NCI-H460 (cell line): Measurements from ENCODE around the gene SAP30L. TPM values are rescaled to one million over a fixed set of nuclear protein-coding genes. Genes with fewer than 3 reads are reported as not detected.

Experiments
- DNase-seq: peaks from one replicate; pipeline ENCODE4 v3.0.0-alpha.2; 2016; ENCODE audit warnings: low read depth; ENCODE audit errors: extremely low read depth
- total RNA-seq: library from RNA; depleted of rRNA; stranded (reverse); fragments of >200 nt; shearing (Covaris generic); gene quantifications from 2 replicates; pipeline ENCODE4 v1.2.3, GENCODE V29; 2014

The SAP30L gene
- total RNA-seq, 1 experiment from 2014 or later: 27.2 TPM

DNA sequence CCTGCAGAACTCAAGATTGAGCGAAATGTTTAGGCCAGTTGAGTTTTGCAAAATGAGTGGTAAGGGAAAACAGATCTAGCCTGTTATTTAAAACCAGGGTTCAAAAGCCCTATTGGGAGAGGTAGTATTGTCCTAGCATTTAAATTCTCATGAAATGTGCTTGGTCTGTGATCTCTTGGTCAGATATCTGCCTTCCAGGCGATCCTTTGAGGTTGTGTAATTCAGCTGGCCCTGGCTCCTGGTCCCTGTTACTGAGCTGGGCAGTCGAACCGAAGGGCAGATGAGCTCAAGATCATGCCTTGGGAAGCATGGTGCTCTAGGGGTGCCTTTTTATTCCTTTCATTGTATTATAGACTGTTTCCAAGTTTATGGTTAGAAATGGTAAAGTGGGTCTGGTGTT, 14.4 kb downstream of the SAP30L start:
- no peak for DNase-seq

DNA sequence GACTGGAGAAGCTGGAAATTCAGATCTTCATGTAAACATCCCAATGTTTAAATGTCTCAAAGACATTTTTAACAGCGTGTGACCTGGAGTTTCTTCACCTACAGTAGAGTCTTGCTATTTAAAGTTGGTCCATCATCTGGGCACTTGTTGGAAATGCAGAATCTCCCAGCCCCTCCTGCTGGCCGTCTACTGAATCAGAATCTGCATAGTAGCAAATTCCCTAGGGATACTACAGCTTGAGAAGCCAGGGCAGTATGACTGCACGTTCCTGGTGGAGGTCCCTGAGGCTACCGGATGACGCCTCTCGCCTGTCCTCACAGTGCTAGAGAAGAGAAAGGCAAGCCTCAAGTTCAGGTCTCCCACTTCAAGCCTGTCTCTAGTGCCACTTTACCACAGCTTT, 15.7 kb downstream of the SAP30L start:
- no peak for DNase-seq

DNA sequence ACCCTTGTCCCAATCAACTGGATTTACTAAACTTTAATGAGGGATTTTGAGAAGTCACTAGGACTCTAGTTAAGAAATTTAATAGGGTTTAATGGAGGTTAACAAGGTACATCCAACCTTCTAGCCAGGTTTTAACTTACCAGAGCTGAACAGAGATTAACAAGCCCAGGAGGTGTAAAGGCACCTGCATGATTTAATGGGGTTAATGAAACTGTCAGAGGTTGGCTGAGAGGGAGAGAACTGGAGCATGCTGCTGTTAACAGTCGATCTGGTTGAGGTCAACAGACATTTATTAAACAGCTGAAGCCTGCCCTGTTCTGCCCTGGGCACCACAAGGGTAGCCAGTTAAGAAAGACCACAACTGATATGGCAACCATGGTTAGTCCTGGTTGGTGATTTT, 18.6 kb downstream of the SAP30L start:
- DNase-seq: no peak

GRCh38 chr5:154465169-154465568, 19.4 kb downstream of the SAP30L start:
- no peak for DNase-seq

DNA sequence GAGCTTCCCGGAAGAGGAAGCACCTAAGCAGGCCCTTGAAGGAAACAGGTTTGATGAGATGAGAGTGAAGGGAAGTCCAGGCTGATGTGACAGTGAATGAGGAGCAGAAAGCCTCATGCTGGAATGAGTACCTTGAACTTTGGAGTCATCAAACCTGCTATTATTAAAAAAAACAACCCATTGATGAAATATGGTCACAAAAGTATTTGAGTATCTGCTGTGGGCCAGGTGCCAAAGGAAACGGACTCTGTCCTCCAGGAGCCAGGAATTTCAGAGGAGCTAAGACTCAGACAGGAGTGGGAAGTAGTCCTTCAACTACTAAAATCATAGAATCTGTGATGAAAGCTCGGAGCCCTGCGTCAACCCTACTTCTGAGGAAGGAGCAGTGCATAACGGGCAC, 20.4 kb downstream of the SAP30L start:
- no peak for DNase-seq

DNA sequence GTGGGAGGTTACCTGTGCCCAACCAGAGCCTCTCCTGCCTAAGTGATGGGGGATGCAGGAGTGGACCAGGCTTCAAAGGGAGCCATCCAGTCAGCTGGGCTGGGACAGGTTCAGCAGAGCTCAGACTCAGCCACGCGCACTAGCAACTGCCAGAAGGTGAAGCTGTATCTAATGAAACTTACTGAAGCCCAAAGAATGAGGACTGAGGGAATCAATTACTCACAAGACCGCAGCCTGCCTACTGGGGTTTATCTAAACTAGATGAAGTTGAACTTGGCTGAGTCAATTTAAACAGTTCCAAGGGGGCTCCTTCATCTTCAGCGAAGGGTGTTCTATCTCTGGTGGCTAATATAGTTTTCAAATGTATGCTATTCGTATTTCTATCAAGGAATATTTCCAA, 20.9 kb downstream of the SAP30L start:
- DNase-seq: no peak

DNA sequence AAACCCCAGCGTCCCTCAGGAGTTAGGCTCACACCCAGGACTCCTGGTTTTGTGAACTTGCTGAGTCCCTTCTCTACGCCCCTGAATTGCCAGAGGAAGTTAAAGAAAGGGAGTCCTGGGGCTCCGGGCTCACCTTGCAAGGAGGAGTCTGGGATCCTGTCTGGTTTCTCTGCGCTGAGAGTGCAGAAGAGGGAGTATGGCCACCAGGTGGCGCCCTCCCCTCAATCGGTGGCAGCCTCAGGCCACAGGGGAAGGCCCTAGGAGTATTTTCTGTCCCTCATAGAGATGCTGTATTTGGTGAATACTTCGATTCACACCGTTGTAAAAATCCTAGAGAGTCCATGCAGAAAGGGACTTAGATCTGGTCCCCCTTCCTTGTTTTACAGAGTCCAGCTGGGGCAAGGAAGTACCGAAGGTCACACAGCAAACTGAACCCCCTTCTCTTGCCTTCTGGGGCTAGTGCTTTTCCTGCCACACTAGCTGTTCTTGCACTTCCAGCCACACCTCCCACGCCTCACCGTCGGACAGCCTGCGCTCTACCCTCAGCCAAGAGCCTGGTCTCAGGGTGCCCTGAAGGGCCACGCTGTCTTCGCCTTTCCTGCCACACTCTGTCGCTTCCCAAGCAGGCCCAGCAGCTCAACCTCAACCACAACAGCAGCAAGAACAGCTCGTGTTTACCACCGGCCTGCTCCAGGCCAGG, 22.0 kb downstream of the SAP30L start:
- DNase-seq: peak; percentile 59

DNA sequence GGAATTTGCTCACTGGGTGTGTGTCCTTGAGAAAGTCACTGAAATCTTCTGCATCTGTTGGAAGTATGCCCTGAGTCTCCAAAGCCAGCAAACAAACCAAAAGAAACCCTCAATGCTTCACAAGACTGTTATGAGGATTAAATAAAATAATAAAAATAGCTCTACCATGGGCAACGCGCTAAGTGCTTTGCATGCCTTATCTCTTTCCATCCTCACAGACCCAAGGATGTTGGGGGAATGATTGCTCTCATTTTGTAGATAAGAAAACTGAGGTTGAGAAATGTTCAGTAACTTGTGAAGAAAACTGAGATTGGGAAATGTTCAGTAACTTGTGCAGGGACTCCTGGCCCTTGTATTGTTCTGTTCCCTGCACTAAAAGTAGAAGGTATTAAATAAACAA, 24.3 kb downstream of the SAP30L start:
- no peak for DNase-seq

GRCh38 chr5:154470947-154471870, 25.4 kb downstream of the SAP30L start:
- no peak for DNase-seq

GRCh38 chr5:154472871-154473580, 27.2 kb downstream of the SAP30L start:
- DNase-seq: no peak

DNA sequence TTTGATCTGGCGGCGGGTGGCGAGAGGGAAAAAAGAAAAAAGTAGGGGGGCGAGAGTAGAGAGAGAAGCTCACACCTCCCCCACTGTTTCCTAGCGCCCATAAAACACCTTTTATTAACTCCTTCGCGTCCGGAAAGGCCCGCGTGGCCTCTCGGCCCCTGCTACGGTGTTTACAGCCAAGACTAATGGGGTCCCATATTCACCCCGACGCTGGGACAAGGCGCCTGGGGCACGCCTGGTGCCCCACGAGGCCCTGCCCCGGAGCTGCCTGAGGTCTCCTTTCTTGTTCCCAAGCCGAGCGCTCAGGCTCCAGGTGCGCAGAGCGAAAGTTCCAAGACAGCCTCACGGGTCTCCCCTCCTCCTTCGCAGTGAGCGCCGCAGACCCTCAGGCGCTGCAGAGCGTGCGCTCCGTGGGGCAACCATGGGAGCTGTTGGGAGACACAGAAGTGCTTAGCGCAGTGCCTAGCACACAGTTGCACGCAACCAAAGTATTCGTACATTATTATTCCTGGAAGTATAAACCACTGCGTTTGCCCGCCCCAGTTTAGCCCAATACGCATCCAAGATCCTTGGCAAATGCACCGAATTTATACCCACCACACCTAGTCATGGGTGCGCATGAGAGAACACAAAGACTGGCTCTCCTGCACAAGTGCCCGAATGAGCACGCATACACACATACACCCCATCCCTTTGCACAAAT, 27.9 kb downstream of the SAP30L start:
- DNase-seq: no peak

DNA sequence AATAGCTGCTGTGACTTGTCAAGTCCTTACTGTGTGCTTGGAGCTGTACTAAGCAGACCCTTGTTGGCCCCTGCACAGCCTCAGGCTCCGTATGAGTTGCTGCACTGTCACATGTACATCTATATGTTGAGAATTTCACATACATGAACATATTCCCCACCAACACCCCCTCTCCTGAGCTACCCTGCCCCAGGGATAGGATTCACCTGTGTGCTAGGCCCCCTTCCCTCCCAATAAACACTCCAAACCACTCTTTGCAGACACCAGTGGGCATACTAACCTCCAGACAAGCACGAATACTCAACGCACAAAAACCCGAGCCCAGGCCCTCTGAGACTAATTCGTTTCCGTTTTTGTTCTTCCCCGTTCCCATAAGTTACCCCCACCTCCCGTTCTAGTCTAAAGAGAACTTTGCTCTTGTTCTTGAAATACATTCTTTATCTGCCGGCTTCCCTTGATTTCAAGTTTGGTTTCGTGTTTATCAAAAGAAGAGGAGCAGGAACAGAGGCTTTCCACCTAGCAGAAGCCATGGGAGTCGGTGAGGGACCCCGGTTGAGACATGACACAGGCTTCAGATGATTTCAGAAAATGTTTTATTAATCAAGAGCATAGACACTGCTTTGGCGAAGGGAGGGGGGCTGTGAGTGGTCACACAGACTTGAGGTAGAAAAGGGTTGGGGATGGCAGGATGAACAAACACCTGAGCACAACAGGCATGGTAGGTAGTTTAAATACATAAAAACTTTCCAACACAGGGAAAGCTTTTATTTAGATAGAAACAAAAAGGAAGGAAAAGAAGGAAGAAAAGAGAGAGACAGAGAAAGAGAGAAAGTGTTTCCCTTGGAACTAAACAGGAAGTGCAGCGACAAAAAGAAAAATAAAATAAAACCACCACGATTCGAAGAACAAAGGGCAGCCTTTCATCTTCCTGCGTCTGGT, 28.9 kb downstream of the SAP30L start:
- no peak for DNase-seq

DNA sequence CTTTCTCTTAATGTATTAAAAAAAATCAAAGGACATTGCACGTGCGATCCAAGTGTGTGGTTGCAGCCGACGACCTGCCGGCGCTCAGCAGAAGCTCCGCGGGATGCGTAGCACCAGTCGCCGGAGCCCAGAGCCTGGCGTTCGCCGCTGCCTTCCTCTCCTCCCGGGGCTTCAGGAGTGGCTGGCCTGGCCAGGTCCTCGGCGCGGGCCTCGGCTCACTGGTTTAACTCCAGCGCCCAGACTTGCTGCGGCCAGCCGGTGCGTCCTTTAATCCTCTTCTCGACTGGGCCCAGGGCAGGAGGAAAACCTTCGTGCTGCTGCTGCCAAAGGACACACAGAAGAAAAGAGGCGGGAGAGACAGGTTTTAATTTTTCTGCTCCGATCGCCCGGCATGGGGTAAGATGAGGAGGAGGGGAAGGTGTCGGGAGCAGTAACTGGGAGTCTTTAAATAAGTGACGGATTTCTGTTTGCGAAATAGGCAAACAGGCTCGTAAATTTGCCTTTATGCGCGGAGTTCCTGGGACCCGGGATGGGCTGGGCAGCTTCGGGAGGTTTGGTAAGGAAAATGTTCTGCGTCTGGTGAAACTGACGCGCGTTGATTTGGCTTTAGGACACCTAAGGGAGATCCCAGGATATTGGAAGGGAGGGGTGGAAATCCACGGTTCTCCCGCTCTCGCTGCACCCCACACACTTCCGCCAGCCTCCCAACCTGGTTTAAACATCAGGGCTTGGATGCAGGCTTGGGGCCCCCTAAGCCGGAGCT, 30.0 kb downstream of the SAP30L start:
- no peak for DNase-seq

- DNase-seq: no peak
Measured at GRCh38 chr5:154476354-154477205, 30.8 kb downstream of the SAP30L start.

DNA sequence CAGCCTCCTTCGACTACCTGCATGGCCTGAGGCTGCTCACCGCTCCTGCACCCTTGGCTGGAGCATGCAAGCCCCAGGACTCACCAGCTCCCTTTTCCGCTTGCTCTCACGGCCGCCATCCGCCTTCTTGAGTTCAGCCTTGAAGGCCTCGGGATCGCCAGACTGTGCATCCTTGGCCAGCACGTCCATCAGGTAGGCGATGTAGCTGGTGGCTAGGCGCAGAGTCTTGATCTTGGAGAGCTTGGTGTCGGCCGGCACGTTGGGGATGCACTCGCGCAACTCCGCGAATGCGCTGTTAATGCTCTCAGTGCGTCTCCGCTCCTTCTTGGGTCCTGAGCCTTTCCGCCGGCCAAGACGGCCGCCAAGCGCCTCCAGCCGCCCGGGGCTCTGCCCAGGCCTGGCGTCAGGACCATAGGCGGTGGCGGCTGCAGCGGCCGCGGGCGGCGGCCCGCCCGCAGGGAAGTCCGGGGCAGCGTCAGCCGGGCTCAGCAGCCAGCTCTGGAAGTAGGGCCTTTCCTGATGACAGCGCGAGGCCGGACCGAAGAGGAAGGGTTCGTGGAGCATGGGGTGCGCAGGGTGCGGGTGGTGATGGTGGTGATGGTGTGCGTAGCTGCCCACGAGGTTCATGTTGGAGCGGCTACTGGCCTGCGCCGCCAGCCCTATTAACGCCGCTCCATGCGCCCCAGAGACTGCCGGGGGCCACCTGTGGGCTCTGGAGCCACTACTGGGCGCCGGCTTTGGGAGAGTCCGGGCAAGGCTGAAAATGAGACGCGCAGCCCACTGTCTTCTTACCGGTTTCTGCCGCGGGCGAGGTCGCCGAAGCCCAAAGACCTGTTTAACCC, 31.8 kb downstream of the SAP30L start:
- DNase-seq: no peak

DNA sequence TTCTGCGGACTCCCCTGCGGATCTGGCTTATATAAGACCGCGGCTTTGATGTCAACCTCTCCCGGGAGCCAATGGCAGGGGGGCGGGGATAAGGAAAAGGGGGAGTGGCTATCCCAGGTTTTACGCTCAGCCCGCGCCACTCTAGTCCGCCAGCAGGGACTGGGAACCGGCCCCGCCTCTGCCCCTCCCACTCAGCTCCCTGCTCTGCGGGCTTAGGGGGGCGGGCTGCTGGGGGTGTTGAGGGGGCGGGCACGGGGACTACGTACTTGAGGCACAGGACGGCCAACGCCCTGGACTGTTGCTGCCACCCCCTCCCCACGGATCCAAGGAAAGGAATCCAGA, 32.4 kb downstream of the SAP30L start, which contains the start of gene HAND1:
Gene HAND1, minus strand, starts transcription at position 4 of the 342 bp plus-strand sequence. CDS start 219 bp downstream, outside the sequence.
- DNase-seq: peak; percentile 42

- DNase-seq: no peak
Measured at GRCh38 chr5:154478752-154479159, 33.0 kb downstream of the SAP30L start.
